GM18505 (cell line): ENCODE results near the gene CDKN1C.

ENCODE experiments used
- ATAC-seq: cut with Tn5 transposase; IDR thresholded peaks from one replicate; pipeline ENCODE4 v1.9.1; 2021; ENCODE audit not compliant: unreplicated experiment
- POLR2A ChIP-seq: IDR thresholded peaks from 4 replicates; pipeline ENCODE4 v1.6.1; 2011; ENCODE audit warnings: borderline replicate concordance; ENCODE audit not compliant: insufficient read depth, insufficient read length; ENCODE audit errors: extremely low read depth

Gene CDKN1C

DNA sequence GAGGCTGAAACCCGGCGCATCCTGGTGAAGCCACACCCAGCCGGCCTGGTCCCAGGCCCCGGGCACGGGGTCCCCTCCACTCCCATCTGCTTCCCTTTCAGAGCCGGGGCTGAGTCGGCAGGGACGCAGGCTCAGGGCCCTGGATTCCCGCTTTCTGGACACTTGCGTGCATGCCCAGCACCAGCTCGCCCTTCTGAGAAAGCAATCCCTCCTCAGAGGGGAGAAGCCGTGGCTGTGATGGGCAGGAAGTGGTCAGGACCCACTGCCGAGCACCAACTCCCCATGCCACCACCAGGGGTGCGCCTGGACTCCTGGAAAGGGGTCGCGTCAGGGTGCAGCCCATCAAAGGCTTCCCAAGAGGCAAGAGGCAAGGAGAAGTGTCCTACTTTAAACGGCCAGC lies 15.1 kb downstream of the CDKN1C start:
- no peak for TF ChIP-seq POLR2A
- no peak for ATAC-seq

DNA sequence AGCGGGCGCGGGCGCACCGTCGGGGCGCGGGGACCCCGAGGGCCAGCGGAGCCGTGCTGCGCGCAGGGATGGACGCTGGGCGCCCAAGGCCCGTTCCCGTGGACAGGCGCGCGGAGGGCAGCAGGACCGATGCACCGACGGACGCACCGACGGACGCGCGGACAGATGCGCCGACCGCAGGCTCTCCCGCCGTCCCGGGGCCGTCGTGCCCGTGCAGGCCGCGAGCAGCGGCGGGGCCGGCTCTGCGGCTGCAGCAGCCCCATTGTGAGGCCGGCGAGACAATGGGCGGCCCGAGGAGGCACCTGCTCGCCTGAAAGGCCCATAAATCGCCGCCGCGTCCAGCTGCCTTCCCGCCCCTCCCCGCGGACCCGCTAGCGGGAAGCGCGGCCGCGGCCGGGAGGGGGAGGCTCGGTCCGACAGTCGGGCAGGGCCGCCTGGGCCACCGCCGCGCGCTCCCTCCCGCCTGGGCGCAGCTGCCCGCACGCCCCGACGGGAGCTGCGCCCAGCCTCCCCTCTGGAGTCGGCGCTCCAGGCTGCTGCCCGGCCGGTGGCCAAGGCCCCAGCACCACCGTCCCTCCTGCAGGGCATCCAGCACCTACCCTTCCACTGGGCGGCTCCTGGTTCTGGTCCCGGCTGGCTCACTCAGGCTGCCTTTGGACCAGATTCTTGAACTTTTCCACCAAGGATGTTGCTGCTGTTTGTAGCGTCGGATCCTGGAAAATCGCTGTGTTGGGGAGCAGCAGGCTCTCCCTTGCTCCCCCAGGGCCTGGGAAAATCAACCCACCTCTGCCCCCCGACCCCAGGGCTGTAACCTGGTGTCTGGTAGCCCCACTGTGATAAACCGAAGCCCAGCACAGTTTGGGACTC lies 15.8 kb downstream of the CDKN1C start:
- no peak for TF ChIP-seq POLR2A
- no peak for ATAC-seq

DNA sequence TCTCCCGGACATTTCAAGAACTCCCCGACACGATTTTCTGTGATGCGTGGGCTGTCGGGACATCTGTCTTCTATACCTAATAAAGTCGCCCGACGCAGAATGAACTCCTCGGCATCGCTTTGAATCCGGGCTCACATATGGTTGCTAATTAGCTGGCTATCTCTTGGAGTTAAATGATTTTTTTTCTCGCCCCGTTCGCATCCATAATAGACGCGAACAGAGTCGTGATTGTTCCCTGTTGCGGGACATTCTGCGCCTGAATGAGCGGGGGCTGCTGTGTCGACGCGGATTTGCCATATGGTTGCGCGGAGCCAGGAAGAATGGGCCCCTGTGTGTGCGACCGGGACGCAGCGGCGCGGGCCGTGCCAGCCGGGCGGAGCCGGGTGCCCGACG lies 16.4 kb downstream of the CDKN1C start:
- no peak for ATAC-seq
- TF ChIP-seq POLR2A = no peak

DNA sequence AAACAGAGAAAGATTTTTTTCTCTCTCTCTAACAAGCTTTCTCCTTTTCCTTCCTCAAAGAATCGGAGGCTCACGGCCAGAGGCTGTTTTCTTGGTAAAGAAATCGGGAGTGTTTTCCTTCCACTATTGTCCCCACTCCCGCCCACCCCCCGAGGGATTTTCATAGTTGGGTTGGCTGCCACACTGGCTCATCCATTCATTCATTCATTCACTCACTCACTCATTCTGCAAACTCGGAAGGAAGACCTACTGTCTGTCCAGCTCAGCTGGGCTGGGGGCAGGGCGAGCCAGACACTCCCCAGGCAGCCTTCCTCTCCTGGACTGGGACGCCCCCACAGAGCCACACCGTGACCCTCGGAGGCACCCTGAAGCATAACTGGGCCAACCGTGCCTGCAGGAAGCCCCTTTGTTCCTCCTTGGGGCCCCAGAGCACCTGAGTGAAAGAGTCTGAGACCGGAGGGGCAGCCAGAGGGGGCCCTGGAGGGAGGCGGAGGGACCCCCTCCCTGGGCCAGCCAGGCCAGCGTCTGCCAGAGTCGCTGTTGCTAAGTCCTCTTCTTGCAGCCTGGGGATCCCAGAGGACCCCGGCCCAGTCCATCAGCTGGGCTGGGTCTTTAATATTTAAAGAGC lies 17.0 kb downstream of the CDKN1C start:
- no peak for TF ChIP-seq POLR2A
- no peak for ATAC-seq

DNA sequence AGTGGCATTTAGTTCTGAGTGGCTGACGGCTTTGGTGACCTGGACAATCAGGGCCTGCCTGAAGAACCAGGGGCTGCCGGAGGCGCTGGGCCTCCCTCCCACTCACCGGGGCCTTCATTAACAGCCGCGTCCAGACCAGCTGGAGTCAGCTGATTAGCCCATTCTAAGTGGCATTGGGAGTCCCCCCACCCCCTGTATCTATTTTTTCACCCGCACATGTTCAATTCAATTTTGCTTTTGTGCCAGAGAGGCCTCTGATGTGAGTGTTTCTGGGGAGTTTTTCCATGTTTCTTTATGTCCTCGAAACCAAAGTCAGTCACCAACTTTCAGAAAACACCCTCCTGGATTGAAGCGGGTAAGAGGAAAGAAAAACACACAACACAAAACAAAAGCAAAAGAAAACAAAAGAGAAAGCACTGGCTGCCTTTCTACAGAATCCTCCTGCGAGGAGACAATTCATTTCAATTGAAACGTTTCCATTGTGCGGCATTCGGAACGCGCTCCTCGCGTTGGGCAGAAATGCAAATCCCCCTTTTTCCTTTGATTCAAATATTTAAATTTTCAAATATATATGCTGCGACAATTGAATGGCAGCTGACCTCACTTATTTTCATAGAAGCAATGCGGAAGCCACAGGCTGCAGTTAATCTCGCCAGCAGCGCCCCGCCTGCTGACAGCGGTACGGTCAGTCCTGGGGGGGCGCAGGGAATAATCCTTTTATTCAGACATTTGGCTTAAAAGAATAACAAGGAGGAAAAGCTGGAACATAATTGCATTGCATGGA lies 17.7 kb downstream of the CDKN1C start:
- no peak for TF ChIP-seq POLR2A
- no peak for ATAC-seq

DNA sequence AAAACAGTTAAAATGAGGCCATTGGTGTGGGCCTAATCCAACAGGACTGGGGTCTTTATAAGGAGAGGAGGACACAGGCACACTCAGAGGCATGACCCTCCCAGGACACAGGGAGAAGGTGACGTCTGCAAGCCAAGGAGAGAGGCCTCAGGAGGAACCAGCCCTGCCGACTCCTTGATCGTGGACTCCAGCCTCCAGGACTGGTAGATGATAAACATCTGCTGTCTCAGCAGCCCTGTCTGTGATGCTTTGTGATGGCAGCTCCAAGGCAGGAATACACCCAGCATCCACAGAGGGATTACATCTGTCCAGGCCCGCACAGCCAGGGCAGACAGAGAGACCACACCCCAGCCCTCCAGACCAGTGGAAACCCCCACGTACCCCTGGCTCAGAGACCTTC lies 18.4 kb downstream of the CDKN1C start:
- no peak for TF ChIP-seq POLR2A
- no peak for ATAC-seq

DNA sequence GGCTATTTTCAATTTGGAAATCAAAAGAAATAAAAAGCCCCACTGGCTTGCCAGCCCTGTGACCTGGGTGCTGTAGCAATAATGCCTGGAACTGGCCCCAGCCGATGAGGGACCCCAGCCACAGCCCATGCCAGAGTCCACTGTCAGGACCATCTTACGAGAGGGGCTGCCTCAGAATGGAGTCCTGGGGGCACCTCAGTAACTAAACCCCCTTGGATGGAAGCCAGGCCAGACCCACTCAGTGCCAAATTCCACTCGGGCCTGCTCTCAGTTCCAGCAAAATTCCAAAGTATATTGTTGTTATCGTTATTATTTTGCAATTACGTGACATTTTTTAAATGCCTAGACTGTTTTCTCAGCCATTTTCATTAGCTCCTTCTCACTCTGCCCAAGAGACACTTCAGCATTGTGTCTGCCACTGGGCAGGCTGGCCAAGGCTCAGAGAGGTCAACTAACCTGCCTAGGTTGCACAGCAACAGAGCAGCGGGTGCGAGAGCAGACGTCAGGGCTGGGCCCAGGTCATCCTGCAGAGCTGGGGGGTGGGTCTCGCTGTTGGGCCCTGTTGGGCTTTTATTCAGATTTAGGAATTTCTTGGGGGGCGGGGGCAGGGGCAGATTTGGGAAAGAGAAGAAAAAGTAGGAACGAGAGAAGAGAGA lies 19.5 kb downstream of the CDKN1C start:
- TF ChIP-seq POLR2A = no peak

DNA sequence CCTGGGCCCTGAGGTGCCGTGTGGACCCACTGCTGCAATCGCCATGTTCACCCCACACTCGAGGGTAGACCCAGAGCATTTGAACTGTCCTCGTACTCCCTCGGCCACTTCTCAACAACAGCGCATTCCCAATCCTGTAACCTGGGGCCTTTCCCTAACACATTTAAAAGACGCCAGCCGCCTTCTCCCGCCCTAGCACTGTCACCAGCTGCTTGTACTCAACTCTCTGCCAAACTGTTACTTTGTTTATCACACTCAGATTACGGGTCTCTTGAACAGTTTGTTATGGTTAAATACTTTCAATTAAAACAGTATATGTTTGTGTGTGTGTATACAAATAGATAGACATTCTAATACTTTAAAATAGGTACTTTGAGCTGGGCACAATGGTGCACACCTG lies 20.7 kb downstream of the CDKN1C start:
- no peak for ATAC-seq
- no peak for TF ChIP-seq POLR2A

More for the DNA sequence above, 19.5 kb downstream of the CDKN1C start:
- no peak for ATAC-seq

DNA sequence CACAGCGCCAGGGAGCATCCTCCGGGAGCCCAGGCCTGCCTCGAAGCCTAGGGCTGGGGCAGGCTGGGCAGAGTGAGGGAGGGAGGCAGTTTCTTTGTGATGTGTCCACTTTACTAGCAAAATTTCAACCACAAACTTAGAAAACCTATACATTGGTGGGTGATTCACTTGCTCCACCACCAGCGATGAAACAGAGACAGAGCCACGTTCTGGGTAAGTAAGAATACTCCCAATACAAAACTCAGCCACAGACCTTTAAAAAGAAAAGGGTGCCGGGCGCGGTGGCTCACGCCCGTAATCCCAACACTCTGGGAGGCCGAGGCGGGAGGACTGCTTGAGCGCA lies 22.3 kb downstream of the CDKN1C start:
- TF ChIP-seq POLR2A = no peak
- ATAC-seq = no peak

DNA sequence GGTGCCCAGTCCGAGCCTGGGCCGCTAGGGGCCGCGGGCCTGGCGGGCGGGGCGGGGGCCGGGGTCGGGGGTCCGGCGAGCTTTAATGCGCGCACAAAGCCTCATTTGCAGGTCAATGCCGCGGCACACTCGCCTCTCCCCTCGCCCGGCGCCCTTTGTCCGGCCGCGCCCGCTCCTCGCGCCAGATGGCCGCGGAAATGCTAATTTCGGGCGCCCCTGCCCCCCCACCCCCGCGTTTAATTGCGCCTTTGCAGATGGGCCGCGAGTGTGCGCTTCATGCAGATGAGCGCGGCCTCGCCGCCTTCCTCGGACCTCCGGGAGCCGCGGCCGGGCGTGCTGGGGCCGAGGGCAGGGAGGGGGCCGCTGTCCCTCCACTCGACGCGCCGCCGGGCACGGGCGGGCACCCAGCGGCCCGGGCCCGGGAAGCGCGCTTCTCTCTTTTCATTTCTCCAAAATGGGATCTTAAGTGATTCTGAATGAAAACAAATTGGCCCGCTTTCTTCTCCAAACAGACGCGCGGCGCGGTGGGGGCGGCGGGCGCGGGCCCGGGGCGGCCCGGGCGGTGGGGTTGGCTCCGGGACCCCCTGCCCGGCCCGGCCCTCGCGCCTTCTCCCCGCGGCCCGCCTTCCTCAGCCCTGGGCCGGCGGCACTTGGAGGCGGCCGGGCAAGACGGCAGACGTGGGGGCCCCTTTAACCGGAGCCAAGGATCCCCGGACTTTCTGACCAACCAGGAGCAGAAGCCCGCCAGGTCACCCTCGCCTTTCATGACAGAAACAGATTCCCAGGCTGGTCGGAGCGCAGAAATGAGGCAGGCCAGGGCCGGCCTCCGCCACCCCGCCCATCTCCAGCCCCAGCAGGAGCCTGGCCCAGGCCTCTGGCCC lies 22.9 kb downstream of the CDKN1C start:
- no peak for ATAC-seq
- TF ChIP-seq POLR2A = no peak

DNA sequence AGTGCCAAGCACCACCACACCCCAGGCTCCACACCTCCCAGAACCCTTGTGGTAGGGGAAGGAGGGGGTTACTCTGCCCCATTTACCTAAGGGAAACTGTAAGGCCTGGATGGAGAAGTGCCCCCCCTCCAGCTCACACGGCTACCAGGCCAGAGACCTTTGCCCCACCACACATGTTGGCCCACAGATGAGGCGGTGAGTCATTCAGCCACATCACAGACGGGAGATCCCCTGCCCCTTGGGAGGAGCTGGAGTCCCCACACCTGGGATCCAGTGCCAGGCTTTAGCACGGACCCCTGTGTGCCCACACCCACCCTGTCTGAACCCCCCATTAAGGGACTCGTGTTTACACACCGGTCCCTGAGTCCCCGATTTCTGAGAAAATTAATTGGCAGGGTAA lies 24.9 kb downstream of the CDKN1C start:
- no peak for TF ChIP-seq POLR2A
- ATAC-seq = no peak

DNA sequence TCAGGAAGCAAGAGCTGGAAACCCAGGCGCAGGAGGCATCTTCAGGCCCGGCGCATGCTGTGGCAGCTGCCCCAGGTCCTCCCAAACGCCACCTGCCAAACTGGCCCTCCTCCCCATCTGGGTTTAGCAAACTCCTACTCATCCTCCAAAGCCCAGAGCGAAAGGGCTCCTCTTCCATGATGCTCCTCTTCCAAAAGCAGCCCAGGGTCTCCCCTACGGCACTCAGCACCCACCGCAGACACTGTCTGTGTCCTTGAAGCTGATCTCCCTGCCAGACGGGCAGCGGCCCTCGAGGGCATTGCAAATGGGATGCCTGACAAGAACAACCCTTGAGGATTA lies 25.9 kb downstream of the CDKN1C start:
- TF ChIP-seq POLR2A = no peak

DNA sequence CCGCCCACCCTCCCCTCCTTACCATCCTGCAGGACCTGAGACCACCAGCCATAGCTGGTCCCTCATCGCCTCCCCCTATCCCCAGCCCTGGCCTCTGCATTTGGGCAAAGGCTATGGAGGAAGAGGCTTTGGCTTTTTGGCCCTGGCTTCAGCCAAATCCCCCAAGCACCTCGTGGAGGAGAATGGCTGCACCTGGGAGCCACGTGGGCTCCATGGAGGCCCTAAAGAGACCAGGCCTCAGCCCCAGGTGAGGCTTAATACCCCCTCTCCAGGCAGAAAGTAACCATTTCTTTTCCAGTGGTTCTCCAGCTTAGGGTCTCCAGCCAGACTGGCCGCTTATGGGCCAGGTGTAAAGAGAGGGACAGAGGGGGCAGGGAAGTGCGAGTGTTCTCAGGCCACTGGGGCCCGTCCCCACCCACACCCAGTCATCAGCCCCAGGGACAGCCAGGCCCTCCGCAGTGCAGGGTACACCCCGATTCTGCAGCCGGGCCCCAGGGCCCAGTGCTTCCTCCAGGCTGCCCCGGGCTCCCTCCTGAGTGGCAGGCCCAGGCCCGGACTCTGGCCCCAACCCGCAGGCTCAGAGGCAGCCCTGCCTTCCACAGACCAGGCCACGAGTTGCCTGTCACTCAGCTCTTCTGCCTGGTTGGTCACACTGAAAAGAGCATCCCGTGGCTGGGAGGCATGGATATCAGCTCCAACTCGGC lies 26.4 kb downstream of the CDKN1C start:
- no peak for TF ChIP-seq POLR2A
- ATAC-seq = no peak

More for the DNA sequence above, 25.9 kb downstream of the CDKN1C start:
- no peak for ATAC-seq

DNA sequence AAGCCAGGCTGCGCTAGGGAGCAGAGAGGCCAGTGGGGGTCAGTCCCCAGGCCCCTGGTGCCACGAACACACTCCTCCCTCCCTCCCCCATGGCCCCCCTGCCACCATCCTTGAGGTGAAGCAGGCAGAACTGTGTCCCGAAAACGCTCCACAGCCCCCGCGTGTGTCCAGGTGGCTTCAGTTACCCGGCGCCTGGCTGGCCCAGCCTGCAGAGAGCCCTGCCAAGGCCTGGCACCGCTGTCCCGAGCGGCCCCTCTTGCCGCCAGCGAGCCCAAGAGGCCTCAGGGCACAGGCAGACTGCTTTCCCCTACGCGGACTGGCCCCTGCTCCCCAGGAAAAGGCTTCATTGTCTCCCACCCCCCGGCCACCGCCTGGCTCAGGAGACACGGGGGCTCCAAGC lies 27.7 kb downstream of the CDKN1C start:
- no peak for TF ChIP-seq POLR2A
- ATAC-seq = no peak
